ENCODE data around the gene ADGRD1. TPM values are rescaled to one million over a fixed set of nuclear protein-coding genes. Genes with fewer than 3 reads are reported as not detected.
"Not testable (repeated sequence)": the region's sequence is repeated elsewhere in the genome, so short reads cannot be mapped to it uniquely, and the experiment has no call there.

Gene ADGRD1
- total RNA-seq, 6 experiments from 2014 or later = not detected

GRCh38 chr12:131065279-131065678 lies 111.6 kb downstream of the ADGRD1 start:
- TF ChIP-seq CTCF (IDR thresholded peaks at IDR 0.05) = no peak
- DNase-seq = no peak
- 0 out of 2 replicates have a peak, but pooled peaks cover 6% of the 10 kb centered on the region for H3K36me3 Mint-ChIP-seq (ENCODE audit: low read depth)
- peaks cover 46% of the 10 kb centered on the region for H3K9me3 Mint-ChIP-seq
- no peak overlapping the region for H3K4me3 Mint-ChIP-seq
- no peaks in the 10 kb centered on the region for H3K27me3 Mint-ChIP-seq (ENCODE audit: insufficient read depth)
- no peak overlapping the region for H3K27ac Mint-ChIP-seq
- H3K4me1 Mint-ChIP-seq (ENCODE audit: low read depth) = no peaks in the 10 kb centered on the region

- Mint-ChIP-seq H3K4me1 (ENCODE audit: low read depth) (no peaks in the 10 kb centered on the region), H3K27ac (no peak overlapping the region), H3K27me3 (ENCODE audit: insufficient read depth) (no peaks in the 10 kb centered on the region), H3K36me3 (ENCODE audit: low read depth) (0 out of 2 replicates have a peak, but pooled peaks cover 6% of the 10 kb centered on the region), H3K9me3 (peaks cover 43% of the 10 kb centered on the region), H3K4me3 (no peak overlapping the region)
- no peak for TF ChIP-seq CTCF (IDR thresholded peaks at IDR 0.05)
- no peak for DNase-seq
Measured at GRCh38 chr12:131065801-131066200, 112.1 kb downstream of the ADGRD1 start.

- no peak for DNase-seq
- 0 out of 2 replicates have a peak, but pooled peaks cover 5% of the 10 kb centered on the region for H3K36me3 Mint-ChIP-seq (ENCODE audit: low read depth)
- H3K4me1 Mint-ChIP-seq (ENCODE audit: low read depth) = no peaks in the 10 kb centered on the region
- H3K27ac Mint-ChIP-seq = no peak overlapping the region
- no peak for TF ChIP-seq CTCF (IDR thresholded peaks at IDR 0.05)
- no peaks in the 10 kb centered on the region for H3K27me3 Mint-ChIP-seq (ENCODE audit: insufficient read depth)
- peaks cover 38% of the 10 kb centered on the region for H3K9me3 Mint-ChIP-seq
- H3K4me3 Mint-ChIP-seq = no peak overlapping the region
Measured at GRCh38 chr12:131066207-131066885, 112.6 kb downstream of the ADGRD1 start.

- Mint-ChIP-seq H3K27ac (no peak overlapping the region), H3K36me3 (ENCODE audit: low read depth) (no peaks in the 10 kb centered on the region), H3K4me3 (no peak overlapping the region), H3K9me3 (peaks cover 34% of the 10 kb centered on the region), H3K27me3 (ENCODE audit: insufficient read depth) (no peaks in the 10 kb centered on the region), H3K4me1 (ENCODE audit: low read depth) (no peaks in the 10 kb centered on the region)
- no peak for DNase-seq
- TF ChIP-seq CTCF (IDR thresholded peaks at IDR 0.05) = no peak
Measured at GRCh38 chr12:131066886-131067490, 113.3 kb downstream of the ADGRD1 start.

GRCh38 chr12:131067981-131068851 lies 114.5 kb downstream of the ADGRD1 start:
- Mint-ChIP-seq H3K36me3 (ENCODE audit: low read depth) (no peaks in the 10 kb centered on the region), H3K27ac (no peak overlapping the region), H3K4me1 (ENCODE audit: low read depth) (no peaks in the 10 kb centered on the region), H3K9me3 (peaks cover 38% of the 10 kb centered on the region), H3K27me3 (ENCODE audit: insufficient read depth) (no peaks in the 10 kb centered on the region), H3K4me3 (no peak overlapping the region)
- DNase-seq = no peak
- no peak for TF ChIP-seq CTCF (IDR thresholded peaks at IDR 0.05)

- peaks cover 40% of the 10 kb centered on the region for H3K9me3 Mint-ChIP-seq
- not testable (repeated sequence) for H3K4me3 Mint-ChIP-seq; H3K27me3 Mint-ChIP-seq (ENCODE audit: insufficient read depth); H3K27ac Mint-ChIP-seq; DNase-seq; H3K36me3 Mint-ChIP-seq (ENCODE audit: low read depth); H3K4me1 Mint-ChIP-seq (ENCODE audit: low read depth)
Measured at GRCh38 chr12:131068926-131069720, 115.4 kb downstream of the ADGRD1 start.

GRCh38 chr12:131070136-131070535 lies 116.4 kb downstream of the ADGRD1 start:
- H3K27me3 Mint-ChIP-seq (ENCODE audit: insufficient read depth) = not testable (repeated sequence)

GRCh38 chr12:131070668-131071067 lies 117.0 kb downstream of the ADGRD1 start:
- DNase-seq; H3K27me3 Mint-ChIP-seq (ENCODE audit: insufficient read depth); H3K4me1 Mint-ChIP-seq (ENCODE audit: low read depth); H3K27ac Mint-ChIP-seq; H3K36me3 Mint-ChIP-seq (ENCODE audit: low read depth); H3K4me3 Mint-ChIP-seq: not testable (repeated sequence)
- H3K9me3 Mint-ChIP-seq = peaks cover 47% of the 10 kb centered on the region

More at GRCh38 chr12:131070136-131070535, 116.4 kb downstream of the ADGRD1 start:
- DNase-seq; H3K4me1 Mint-ChIP-seq (ENCODE audit: low read depth); H3K36me3 Mint-ChIP-seq (ENCODE audit: low read depth); H3K4me3 Mint-ChIP-seq; H3K27ac Mint-ChIP-seq: not testable (repeated sequence)
- H3K9me3 Mint-ChIP-seq = peaks cover 46% of the 10 kb centered on the region
